ENCODE results near the gene CARD10. TPM values are rescaled to one million over a fixed set of nuclear protein-coding genes. Genes with fewer than 3 reads are reported as not detected.

CARD10 gene
- total and polyA plus RNA-seq, 2 donors, result 1.1 to 4.2 TPM

DNA sequence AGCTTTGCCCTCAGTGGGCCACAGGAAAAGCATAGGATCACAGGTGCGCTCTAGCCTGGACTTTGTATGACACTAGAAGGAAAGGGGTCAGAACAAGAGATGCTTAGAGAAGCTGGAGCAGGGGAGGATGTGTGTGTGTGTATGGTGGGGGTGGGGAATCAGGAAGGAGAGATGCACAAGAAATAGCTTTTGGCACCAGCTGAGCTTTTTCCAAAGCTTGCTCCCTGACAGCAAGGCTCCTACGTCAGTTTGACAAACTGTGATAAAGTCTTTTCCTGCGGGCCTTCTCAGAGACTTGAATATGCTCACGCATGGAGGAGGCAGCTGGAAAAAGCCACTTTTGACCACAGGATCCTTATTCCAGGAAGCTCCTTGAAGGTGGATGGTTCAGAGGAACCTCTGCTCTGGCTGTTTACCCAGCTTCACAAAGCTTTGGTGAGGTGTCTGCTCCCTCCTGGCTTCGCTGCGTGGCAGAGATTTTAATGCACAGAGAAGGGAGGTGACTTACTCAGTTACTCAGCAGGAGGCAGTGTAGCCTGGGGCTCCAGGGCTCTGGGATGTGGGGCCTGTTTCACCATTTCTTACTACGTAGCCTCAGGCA lies 45.0 kb upstream of the CARD10 start:
- peaks cover 42 to 87% of the 10 kb centered on the region in 2 donors for H3K27me3 ChIP-seq (ENCODE audit: control insufficient read depth in 2 of 2, insufficient read depth in 1 of 2, low read length in 1 of 2)
- peaks cover 14 to 31% of the 10 kb centered on the region in 2 donors for H3K4me1 ChIP-seq (ENCODE audit: control insufficient read depth in 2 of 2, insufficient read depth in 2 of 2, low read length in 2 of 2)
- H3K9me3 ChIP-seq (ENCODE audit: control insufficient read depth in 2 of 2, insufficient read depth in 1 of 2, low read length in 1 of 2), result peaks cover 2 to 5% of the 10 kb centered on the region in 2 donors
- WGBS, result 89% methylated on average over 7 of the region's 7 CpGs
- no peak overlapping the region for H3K27ac ChIP-seq (ENCODE audit: low read depth in 1 of 2, low read length in 1 of 2)
- no peaks in the 10 kb centered on the region for H3K36me3 ChIP-seq (ENCODE audit: control insufficient read depth in 2 of 2, insufficient read depth in 2 of 2, low read length in 1 of 2)
- no peak for DNase-seq (ENCODE audit: low read depth in 6 of 9, low spot score in 9 of 9)
- no peak overlapping the region for H3K4me3 ChIP-seq (ENCODE audit: low read length in 2 of 2)

DNA sequence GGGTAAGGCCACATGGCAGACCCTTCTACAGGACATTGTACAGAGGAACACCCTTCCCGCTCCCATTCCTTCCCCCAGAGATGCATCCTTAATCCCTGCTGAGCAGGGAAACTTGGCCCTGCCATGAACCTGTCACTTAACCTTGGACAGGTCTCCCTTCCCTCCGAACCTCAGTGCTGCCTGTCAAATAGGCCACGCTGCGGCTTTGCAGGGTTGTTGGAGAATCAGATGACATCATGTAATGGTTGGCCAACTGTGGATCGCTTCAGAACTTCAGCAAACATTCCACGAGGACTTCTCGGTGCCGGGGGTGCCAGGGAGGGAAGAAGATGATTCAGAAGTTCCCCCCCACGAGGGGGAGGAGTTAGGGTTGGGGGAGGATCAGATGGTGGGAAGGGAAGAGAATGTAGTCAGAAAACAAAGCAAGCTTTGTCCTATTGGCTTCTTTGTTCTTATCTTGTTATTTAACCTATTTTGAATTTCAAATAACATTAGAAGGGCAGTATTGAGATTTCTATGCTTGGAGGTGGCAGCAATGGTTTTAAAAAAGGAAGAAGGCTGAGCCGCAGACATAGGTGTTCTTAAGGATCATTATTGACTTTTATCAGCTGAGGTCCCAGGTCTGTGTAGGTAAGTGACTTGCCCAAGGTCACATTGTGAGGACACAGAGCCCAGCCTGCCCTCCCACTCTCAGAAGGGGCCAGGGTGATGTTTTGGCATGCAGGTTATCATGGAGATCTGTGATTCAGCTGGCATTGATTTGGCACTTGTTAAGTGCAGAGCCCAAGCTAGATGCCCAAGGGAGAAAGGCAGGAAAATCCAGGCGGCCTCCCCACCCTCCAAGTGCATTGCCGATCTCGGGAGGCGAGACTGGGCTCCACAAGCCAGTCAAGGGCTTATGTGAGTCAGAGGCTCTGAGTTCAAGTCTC lies 44.2 kb upstream of the CARD10 start:
- Histone ChIP-seq H3K27me3 (ENCODE audit: control insufficient read depth in 2 of 2, insufficient read depth in 1 of 2, low read length in 1 of 2) (peaks cover 47 to 88% of the 10 kb centered on the region in 2 donors), H3K4me3 (ENCODE audit: low read length in 2 of 2) (no peak overlapping the region), H3K9me3 (ENCODE audit: control insufficient read depth in 2 of 2, insufficient read depth in 1 of 2, low read length in 1 of 2) (peaks cover 2 to 5% of the 10 kb centered on the region in 2 donors), H3K27ac (ENCODE audit: low read depth in 1 of 2, low read length in 1 of 2) (no peak overlapping the region), H3K4me1 (ENCODE audit: control insufficient read depth in 2 of 2, insufficient read depth in 2 of 2, low read length in 2 of 2) (peaks cover 14 to 31% of the 10 kb centered on the region in 2 donors), H3K36me3 (ENCODE audit: control insufficient read depth in 2 of 2, insufficient read depth in 2 of 2, low read length in 1 of 2) (no peaks in the 10 kb centered on the region)
- DNase-seq (ENCODE audit: low read depth in 6 of 9, low spot score in 9 of 9), result no peak
- 84% methylated on average over 14 of the region's 14 CpGs for WGBS

GRCh38 chr22:37562049-37562875 lies 43.0 kb upstream of the CARD10 start:
- Histone ChIP-seq H3K4me3 (ENCODE audit: low read length in 2 of 2) (no peak overlapping the region), H3K27ac (ENCODE audit: low read depth in 1 of 2, low read length in 1 of 2) (no peak overlapping the region), H3K4me1 (ENCODE audit: control insufficient read depth in 2 of 2, insufficient read depth in 2 of 2, low read length in 2 of 2) (peaks cover 9 to 30% of the 10 kb centered on the region in 2 donors), H3K36me3 (ENCODE audit: control insufficient read depth in 2 of 2, insufficient read depth in 2 of 2, low read length in 1 of 2) (no peaks in the 10 kb centered on the region), H3K9me3 (ENCODE audit: control insufficient read depth in 2 of 2, insufficient read depth in 1 of 2, low read length in 1 of 2) (peaks cover 2 to 5% of the 10 kb centered on the region in 2 donors), H3K27me3 (ENCODE audit: control insufficient read depth in 2 of 2, insufficient read depth in 1 of 2, low read length in 1 of 2) (peaks cover 48 to 94% of the 10 kb centered on the region in 2 donors)
- WGBS, result 88% methylated on average over 14 of the region's 14 CpGs
- DNase-seq (ENCODE audit: low read depth in 6 of 9, low spot score in 9 of 9), result no peak

- DNase-seq (ENCODE audit: low read depth in 6 of 9, low spot score in 9 of 9), result peak in 7 of 9 donors; percentile 19 to 66 (median 40)
- 5% methylated on average over 56 of the region's 56 CpGs for WGBS
- no peaks in the 10 kb centered on the region for H3K36me3 ChIP-seq (ENCODE audit: control insufficient read depth in 2 of 2, insufficient read depth in 2 of 2, low read length in 1 of 2)
- peaks cover 54 to 94% of the 10 kb centered on the region in 2 donors for H3K27me3 ChIP-seq (ENCODE audit: control insufficient read depth in 2 of 2, insufficient read depth in 1 of 2, low read length in 1 of 2)
- peak overlapping the region in 1 of 2 donors; percentile 25 for H3K27ac ChIP-seq (ENCODE audit: low read depth in 1 of 2, low read length in 1 of 2)
- peak overlapping the region; percentile 34 to 35 for H3K4me3 ChIP-seq (ENCODE audit: low read length in 2 of 2)
- H3K4me1 ChIP-seq (ENCODE audit: control insufficient read depth in 2 of 2, insufficient read depth in 2 of 2, low read length in 2 of 2), result peaks cover 3 to 22% of the 10 kb centered on the region in 2 donors
- peaks cover 2 to 5% of the 10 kb centered on the region in 2 donors for H3K9me3 ChIP-seq (ENCODE audit: control insufficient read depth in 2 of 2, insufficient read depth in 1 of 2, low read length in 1 of 2)
Measured at GRCh38 chr22:37561212-37562048, 42.2 kb upstream of the CARD10 start.

GRCh38 chr22:37560608-37561211 lies 41.5 kb upstream of the CARD10 start:
- Histone ChIP-seq H3K27me3 (ENCODE audit: control insufficient read depth in 2 of 2, insufficient read depth in 1 of 2, low read length in 1 of 2) (peaks cover 55 to 93% of the 10 kb centered on the region in 2 donors), H3K36me3 (ENCODE audit: control insufficient read depth in 2 of 2, insufficient read depth in 2 of 2, low read length in 1 of 2) (no peaks in the 10 kb centered on the region), H3K27ac (ENCODE audit: low read depth in 1 of 2, low read length in 1 of 2) (peak overlapping the region in 1 of 2 donors; percentile 79), H3K4me1 (ENCODE audit: control insufficient read depth in 2 of 2, insufficient read depth in 2 of 2, low read length in 2 of 2) (peaks cover 0 to 16% of the 10 kb centered on the region in 2 donors), H3K9me3 (ENCODE audit: control insufficient read depth in 2 of 2, insufficient read depth in 1 of 2, low read length in 1 of 2) (peaks cover 2 to 5% of the 10 kb centered on the region in 2 donors), H3K4me3 (ENCODE audit: low read length in 2 of 2) (peak overlapping the region; percentile 34 to 35)
- 2% methylated on average over 72 of the region's 72 CpGs for WGBS
- no peak for DNase-seq (ENCODE audit: low read depth in 6 of 9, low spot score in 9 of 9)

GRCh38 chr22:37559901-37560607 lies 40.8 kb upstream of the CARD10 start, which contains the start of gene CDC42EP1:
Gene CDC42EP1 (plus strand): TSS chr22:37560480. CDS start chr22:37566350, 5,870 bp downstream.
- Histone ChIP-seq H3K9me3 (ENCODE audit: control insufficient read depth in 2 of 2, insufficient read depth in 1 of 2, low read length in 1 of 2) (peaks cover 2 to 5% of the 10 kb centered on the region in 2 donors), H3K4me1 (ENCODE audit: control insufficient read depth in 2 of 2, insufficient read depth in 2 of 2, low read length in 2 of 2) (peaks cover 0 to 16% of the 10 kb centered on the region in 2 donors), H3K27me3 (ENCODE audit: control insufficient read depth in 2 of 2, insufficient read depth in 1 of 2, low read length in 1 of 2) (peaks cover 55 to 93% of the 10 kb centered on the region in 2 donors), H3K4me3 (ENCODE audit: low read length in 2 of 2) (peak within 1 kb of the TSS; percentile 34 to 35), H3K27ac (ENCODE audit: low read depth in 1 of 2, low read length in 1 of 2) (peak within 1 kb of the TSS in 1 of 2 donors; percentile 79), H3K36me3 (ENCODE audit: control insufficient read depth in 2 of 2, insufficient read depth in 2 of 2, low read length in 1 of 2) (no peaks in the 10 kb centered on the region)
- no peak for DNase-seq (ENCODE audit: low read depth in 6 of 9, low spot score in 9 of 9)
- 15% methylated on average over 76 of the region's 76 CpGs for WGBS

DNA sequence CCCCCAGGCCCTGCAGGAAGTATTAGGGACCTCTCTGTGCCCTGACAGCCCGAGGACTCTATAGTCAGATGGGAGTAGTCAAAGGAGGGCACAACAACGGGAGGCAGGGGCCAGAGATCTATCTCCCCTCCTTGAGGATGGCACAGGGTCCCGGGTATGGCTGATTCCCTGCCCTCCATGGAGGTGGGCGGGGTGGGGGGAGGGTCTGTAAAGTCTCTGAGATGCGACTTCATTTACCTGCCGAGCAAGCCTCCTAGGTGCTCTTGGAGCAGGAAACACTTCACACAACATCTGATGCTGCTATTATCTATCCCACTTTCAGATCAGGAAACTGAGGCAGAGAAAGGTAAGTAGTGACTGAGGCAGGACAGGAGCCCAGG lies 40.3 kb upstream of the CARD10 start:
- H3K27ac ChIP-seq (ENCODE audit: low read depth in 1 of 2, low read length in 1 of 2), result no peak overlapping the region

More for the DNA sequence above, 40.3 kb upstream of the CARD10 start:
- Histone ChIP-seq H3K27me3 (ENCODE audit: control insufficient read depth in 2 of 2, insufficient read depth in 1 of 2, low read length in 1 of 2) (peaks cover 55 to 89% of the 10 kb centered on the region in 2 donors), H3K9me3 (ENCODE audit: control insufficient read depth in 2 of 2, insufficient read depth in 1 of 2, low read length in 1 of 2) (peaks cover 2 to 5% of the 10 kb centered on the region in 2 donors), H3K4me1 (ENCODE audit: control insufficient read depth in 2 of 2, insufficient read depth in 2 of 2, low read length in 2 of 2) (peaks cover 0 to 16% of the 10 kb centered on the region in 2 donors), H3K36me3 (ENCODE audit: control insufficient read depth in 2 of 2, insufficient read depth in 2 of 2, low read length in 1 of 2) (no peaks in the 10 kb centered on the region), H3K4me3 (ENCODE audit: low read length in 2 of 2) (no peak overlapping the region)
- no peak for DNase-seq (ENCODE audit: low read depth in 6 of 9, low spot score in 9 of 9)
- 98% methylated on average over 6 of the region's 6 CpGs for WGBS

Data from thymus (tissue), 11 donors.